Activated CD4-positive, alpha-beta T cell treated with anti-CD3 and anti-CD28 coated beads, Interleukin-2, Interleukin-6, amounts not matched to agents 100 ng/mL and 50 ng/mL, durations not matched to agents 16 hours and 8 hours (primary cell): ENCODE data around the gene TAF11L3.
A peak's percentile ranks its signal among the peaks of the same experiment; 100 is the strongest.
"Not testable (repeated sequence)": the region's sequence is repeated elsewhere in the genome, so short reads cannot be mapped to it uniquely, and the experiment has no call there.

Source experiments
- DNase-seq: peaks from one replicate; pipeline ENCODE4 v3.0.0-alpha.2; 2020

Gene TAF11L3

DNA sequence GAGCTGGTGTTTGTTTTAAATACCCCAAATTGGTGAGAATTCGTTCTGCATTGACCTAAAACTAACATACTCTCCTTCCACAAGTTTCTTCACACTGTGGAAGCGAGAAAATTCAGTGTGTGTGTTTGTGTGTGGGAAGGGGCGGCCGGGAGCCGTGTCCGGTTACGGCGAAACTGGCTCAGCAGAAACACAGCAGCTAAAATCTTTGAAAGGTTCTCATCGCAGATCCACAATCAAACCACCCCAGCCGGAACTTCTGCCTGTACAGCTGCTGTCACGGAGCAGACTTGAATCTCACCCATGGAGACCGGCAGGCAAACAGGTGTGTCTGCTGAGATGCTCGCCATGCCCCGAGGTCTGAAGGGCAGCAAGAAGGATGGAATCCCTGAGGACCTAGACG is at the start of gene TAF11L3:
TSS of gene TAF11L3 (plus strand) at position 301 of the 400 bp plus-strand sequence.
- not testable (repeated sequence) for DNase-seq

GRCh38 chr5:17470064-17470463 is 48.1 kb upstream of the TAF11L3 start:
- DNase-seq, result no peak

- DNase-seq, result not testable (repeated sequence)
Observed at GRCh38 chr5:17475064-17475463, 43.1 kb upstream of the TAF11L3 start.

GRCh38 chr5:17477043-17477442 is 41.1 kb upstream of the TAF11L3 start:
- no peak for DNase-seq

DNA sequence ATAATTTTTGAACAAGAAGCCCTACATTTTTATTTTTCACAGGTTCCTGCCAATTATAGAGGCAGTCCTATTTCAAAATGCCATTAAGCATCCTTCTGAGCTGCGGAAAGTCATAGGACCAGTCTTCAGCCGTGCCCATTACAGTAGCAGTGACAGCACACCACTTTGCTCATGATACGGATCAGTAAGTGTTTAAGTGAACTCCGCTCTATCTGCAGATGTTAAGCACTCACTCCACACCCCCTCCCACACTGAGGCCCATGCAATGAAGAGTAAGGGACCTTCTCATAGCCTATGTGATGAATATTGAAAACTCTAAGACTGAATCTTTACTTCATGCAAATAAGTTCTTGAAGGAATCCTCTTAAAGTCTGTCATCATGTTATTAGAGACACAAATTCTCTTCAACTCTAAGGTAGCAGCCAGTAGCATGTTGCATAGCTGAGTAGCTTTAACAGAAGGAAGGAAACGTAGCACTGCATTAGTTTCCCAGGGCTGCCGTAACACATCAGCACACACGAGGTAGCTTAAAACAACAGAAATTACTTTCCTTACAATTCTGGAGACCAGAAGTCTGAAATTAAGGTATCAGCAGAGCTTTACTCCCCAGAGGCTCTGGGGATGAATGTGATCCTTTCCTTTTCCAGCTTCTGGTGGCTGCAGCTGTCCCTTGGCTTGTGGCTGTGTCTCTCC is 40.4 kb upstream of the TAF11L3 start:
- DNase-seq, result no peak

DNA sequence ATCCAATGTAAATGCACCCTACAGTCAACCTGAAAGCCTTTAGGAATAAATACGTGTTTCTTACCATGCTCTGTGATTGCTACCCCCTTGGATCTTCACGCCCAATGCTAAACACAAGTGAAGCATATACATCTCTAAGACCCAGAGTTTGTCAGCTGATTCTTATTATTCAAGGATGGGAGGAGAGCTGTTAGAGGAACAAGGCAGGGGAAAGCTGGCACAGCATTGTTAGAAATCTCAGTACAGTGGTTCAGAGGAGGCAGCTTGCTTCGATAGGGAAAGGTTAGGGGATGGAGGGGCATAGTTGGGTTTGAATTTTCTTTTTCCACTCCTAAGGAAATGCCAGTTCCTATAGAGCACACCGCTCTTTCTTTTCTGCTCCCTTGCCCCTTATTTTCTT is 36.8 kb upstream of the TAF11L3 start:
- DNase-seq, result no peak

- DNase-seq, result no peak
Observed at GRCh38 chr5:17482790-17483189, 35.4 kb upstream of the TAF11L3 start.

DNA sequence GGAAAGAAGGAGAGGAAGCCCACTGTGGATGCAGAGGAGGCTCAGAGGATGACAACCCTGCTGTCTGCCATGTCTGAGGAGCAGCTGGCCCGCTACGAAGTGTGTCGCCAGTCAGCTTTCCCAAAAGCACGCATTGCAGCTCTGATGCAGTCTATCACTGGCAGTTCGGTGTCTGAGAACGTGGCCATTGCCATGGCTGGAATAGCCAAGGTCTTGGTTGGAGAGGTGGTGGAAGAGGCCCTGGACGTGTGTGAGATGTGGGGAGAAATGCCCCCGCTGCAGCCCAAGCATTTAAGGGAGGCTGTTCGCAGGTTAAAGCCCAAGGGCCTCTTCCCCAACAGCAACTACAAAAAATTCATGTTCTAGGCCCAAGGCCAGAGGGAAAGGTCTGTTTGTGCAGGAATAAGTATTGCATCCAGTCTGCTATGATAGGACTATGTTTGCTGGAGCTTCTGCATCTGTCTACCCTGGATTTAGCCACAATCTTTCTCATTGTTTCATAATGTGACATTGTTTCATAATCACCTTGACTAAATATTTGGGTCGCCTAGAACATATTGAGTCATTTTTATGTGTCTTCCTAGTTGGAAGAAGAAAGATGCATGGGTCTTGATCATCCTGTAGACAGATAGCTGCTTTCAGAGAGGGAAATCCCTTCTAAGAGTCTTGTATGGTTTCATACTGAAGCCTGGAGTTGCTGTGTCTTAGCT is 31.5 kb upstream of the TAF11L3 start:
- DNase-seq, result not testable (repeated sequence)

- no peak for DNase-seq
Observed at GRCh38 chr5:17487174-17487512, 31.0 kb upstream of the TAF11L3 start.

DNA sequence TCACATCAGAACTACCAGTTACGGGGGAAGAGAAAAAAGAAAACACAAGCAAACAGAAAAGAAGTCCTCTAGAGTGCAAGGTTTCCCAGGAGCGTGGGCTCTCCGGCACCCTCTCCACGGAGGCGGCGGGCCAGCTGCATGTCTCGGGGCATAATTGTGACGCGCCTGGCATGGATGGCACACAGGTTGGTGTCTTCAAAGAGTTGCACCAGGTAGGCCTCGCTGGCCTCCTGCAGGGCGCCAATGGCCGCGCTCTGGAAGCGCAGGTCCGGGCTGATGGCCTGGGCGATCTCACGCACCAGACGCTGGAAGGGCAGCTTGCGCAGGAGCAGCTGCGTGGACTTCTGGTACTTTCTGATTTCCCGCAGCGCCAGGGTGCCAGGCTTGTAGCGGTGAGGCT is 26.9 kb upstream of the TAF11L3 start:
- not testable (repeated sequence) for DNase-seq

DNA sequence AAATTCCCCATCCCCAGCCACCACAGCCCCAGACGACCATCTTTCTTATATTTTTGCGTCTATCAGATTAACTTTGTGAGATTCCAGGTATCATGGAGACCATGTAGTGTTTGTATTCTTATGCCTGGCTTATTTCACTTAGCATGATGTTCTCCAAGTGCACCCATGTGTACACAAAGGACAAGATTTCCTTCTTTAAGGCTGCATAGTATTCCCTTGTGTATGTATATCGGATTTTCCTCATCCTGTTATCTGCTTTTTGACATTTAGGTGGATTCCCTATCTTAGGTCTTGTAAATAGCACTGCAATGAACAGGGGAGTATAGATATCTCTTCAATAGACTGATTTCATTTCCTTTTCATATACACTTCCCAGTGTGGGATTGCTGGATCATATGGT is 25.4 kb upstream of the TAF11L3 start:
- DNase-seq, result no peak

- DNase-seq, result no peak
Observed at GRCh38 chr5:17497446-17497845, 20.7 kb upstream of the TAF11L3 start.

GRCh38 chr5:17497931-17498330 is 20.2 kb upstream of the TAF11L3 start, which contains the start of gene TAF11L2:
Gene TAF11L2 (plus strand): TSS chr5:17498231.
- not testable (repeated sequence) for DNase-seq

DNA sequence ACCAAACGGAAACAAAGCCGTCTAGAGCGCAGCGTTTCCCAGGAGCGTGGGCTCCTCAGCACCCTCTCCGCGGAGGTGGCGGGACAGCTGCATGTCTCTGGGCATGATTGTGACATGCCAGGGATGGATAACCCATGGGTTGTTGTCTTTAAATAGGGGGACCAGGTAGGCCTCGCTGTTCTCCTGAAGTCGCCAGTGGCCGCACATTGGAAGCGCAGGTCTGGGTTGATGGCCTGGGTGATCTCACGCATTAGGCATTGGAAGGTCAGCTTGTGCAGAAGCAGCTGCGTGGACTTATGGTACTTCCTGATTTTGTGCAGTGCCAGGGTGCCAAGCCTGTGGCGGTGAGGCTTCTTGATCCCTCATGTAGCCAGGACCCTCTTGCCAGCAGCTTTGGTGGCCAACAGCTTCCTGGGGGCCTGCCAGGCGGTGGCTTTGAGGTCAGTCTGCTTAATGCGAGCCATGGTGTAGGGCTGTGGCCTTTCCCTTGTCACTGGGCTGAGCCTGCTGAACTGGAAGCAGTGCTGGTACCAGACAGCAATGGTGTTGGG is 6.3 kb upstream of the TAF11L3 start:
- no peak for DNase-seq

DNA sequence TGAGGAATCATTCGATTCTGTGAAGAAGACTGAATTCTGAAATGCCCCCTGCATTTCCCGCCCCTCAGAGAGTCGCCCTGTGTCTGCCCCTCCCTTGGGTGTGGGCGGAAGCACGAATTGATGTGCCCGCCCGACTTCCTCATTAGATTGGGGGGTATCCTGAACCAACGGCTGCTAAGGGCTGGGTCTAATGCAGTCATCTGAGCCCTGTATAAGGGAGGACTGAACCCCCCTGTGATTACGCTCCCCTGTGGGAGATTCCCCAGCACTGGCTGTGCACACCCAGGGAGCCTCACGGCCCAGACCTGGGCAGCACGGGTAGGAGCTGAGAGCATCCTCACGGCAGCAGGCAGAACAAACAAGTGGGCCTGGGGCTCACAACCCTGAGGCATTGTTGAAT is 641 bp upstream of the TAF11L3 start:
- DNase-seq, result not testable (repeated sequence)

GRCh38 chr5:17519508-17519907 is 1.3 kb downstream of the TAF11L3 start:
- not testable (repeated sequence) for DNase-seq

DNA sequence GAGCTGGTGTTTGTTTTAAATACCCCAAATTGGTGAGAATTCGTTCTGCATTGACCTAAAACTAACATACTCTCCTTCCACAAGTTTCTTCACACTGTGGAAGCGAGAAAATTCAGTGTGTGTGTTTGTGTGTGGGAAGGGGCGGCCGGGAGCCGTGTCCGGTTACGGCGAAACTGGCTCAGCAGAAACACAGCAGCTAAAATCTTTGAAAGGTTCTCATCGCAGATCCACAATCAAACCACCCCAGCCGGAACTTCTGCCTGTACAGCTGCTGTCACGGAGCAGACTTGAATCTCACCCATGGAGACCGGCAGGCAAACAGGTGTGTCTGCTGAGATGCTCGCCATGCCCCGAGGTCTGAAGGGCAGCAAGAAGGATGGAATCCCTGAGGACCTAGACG is 3.3 kb downstream of the TAF11L3 start, which contains the start of gene TAF11L4:
TSS of gene TAF11L4 (plus strand) at position 301 of the 400 bp plus-strand sequence.
- DNase-seq, result not testable (repeated sequence)

- DNase-seq, result not testable (repeated sequence)
Observed at GRCh38 chr5:17524935-17525334, 6.8 kb downstream of the TAF11L3 start, which contains the start of gene TAF11L5. Gene TAF11L5 (plus strand): TSS chr5:17525235.

- peak; percentile 22 for DNase-seq
Observed at GRCh38 chr5:17526504-17526903, 8.3 kb downstream of the TAF11L3 start.

GRCh38 chr5:17528369-17528768 is 10.2 kb downstream of the TAF11L3 start, which contains the start of gene TAF11L6:
Gene TAF11L6 (plus strand): TSS chr5:17528669.
- DNase-seq, result not testable (repeated sequence)
